Neural cell (in vitro differentiated cells): ENCODE results near the gene DBF4B.

Source experiments
- CTCF ChIP-seq: fragments of 450-650 bp; IDR thresholded peaks from 2 replicates; pipeline ENCODE4 v1.5.1; 2014; ENCODE audit warnings: antibody characterized with exemption, mild to moderate bottlenecking, moderate library complexity; ENCODE audit not compliant: poor library complexity, severe bottlenecking
- EZH2 ChIP-seq: fragments of 200-600, 300-800 bp; shearing (Covaris generic), sonication (generic); IDR thresholded peaks from 2 replicates; pipeline ENCODE4 v1.6.1; 2014; ENCODE audit warnings: antibody characterized with exemption, low read length, borderline replicate concordance, mild to moderate bottlenecking; ENCODE audit not compliant: insufficient read depth, poor library complexity, severe bottlenecking
- MXI1 ChIP-seq: fragments of 450-650 bp; conservative IDR thresholded peaks from 2 replicates; pipeline ENCODE4 v1.6.1; 2014; ENCODE audit warnings: antibody characterized with exemption, mild to moderate bottlenecking; ENCODE audit not compliant: poor library complexity, severe bottlenecking
- POLR2AphosphoS5 ChIP-seq: IDR thresholded peaks from 2 replicates; pipeline ENCODE4 v1.6.1; 2012
- RAD21 ChIP-seq: fragments of 450-650 bp; conservative IDR thresholded peaks from 2 replicates; pipeline ENCODE4 v1.6.1; 2014; ENCODE audit warnings: antibody characterized with exemption, mild to moderate bottlenecking, moderate library complexity

- no peak for TF ChIP-seq MXI1
- TF ChIP-seq CTCF = no peak
- TF ChIP-seq POLR2AphosphoS5 = no peak
- TF ChIP-seq EZH2 = no peak
- no peak for TF ChIP-seq RAD21
These were observed 45.8 kb downstream of the DBF4B start for GRCh38 chr17:44754276-44754675.
